Measurements from ENCODE around the gene LPA. TPM values are rescaled to one million over a fixed set of nuclear protein-coding genes. Genes with fewer than 3 reads are reported as not detected.
"Not testable (repeated sequence)": the region's sequence is repeated elsewhere in the genome, so short reads cannot be mapped to it uniquely, and the experiment has no call there.

Gene LPA
- total RNA-seq = not detected in 2 replicates

- CTCF ChIA-PET; H3K27ac Mint-ChIP-seq; H3K4me1 Mint-ChIP-seq; intact Hi-C loops (cut with micrococcal nuclease); H3K27me3 Mint-ChIP-seq; H3K4me3 Mint-ChIP-seq; H3K9me3 Mint-ChIP-seq; DNase-seq; POLR2A ChIA-PET; ATAC-seq (ENCODE audit: low read depth); H3K36me3 Mint-ChIP-seq (ENCODE audit: low read depth): not testable (repeated sequence)
Observed at GRCh38 chr6:160664198-160664597, at the start of gene LPA. Gene LPA (minus strand): TSS chr6:160664275. CDS start chr6:160664214, 61 bp downstream.

GRCh38 chr6:160708993-160709392 is 44.9 kb upstream of the LPA start:
- CTCF ChIA-PET; POLR2A ChIA-PET; H3K4me1 Mint-ChIP-seq; H3K36me3 Mint-ChIP-seq (ENCODE audit: low read depth); intact Hi-C loops (cut with micrococcal nuclease); DNase-seq; H3K9me3 Mint-ChIP-seq; ATAC-seq (ENCODE audit: low read depth); H3K27ac Mint-ChIP-seq; H3K4me3 Mint-ChIP-seq: not testable (repeated sequence)
- H3K27me3 Mint-ChIP-seq = peaks cover 11% of the 10 kb centered on the region

GRCh38 chr6:160704688-160705087 is 40.6 kb upstream of the LPA start:
- ATAC-seq (ENCODE audit: low read depth); POLR2A ChIA-PET: not testable (repeated sequence)

GRCh38 chr6:160701918-160702680 is 38.0 kb upstream of the LPA start, which contains the start of gene PLG:
Gene PLG (plus strand): TSS chr6:160702244. CDS start chr6:160702305, 61 bp downstream.
- H3K27ac Mint-ChIP-seq; CTCF ChIA-PET; H3K9me3 Mint-ChIP-seq; H3K36me3 Mint-ChIP-seq (ENCODE audit: low read depth); H3K4me1 Mint-ChIP-seq; H3K4me3 Mint-ChIP-seq; ATAC-seq (ENCODE audit: low read depth); intact Hi-C loops (cut with micrococcal nuclease); POLR2A ChIA-PET; DNase-seq: not testable (repeated sequence)
- H3K27me3 Mint-ChIP-seq = peaks cover 23% of the 10 kb centered on the region

More at GRCh38 chr6:160704688-160705087, 40.6 kb upstream of the LPA start:
- H3K27ac Mint-ChIP-seq; H3K4me1 Mint-ChIP-seq; H3K4me3 Mint-ChIP-seq; intact Hi-C loops (cut with micrococcal nuclease); H3K9me3 Mint-ChIP-seq; CTCF ChIA-PET; DNase-seq; H3K36me3 Mint-ChIP-seq (ENCODE audit: low read depth): not testable (repeated sequence)
- peaks cover 20% of the 10 kb centered on the region for H3K27me3 Mint-ChIP-seq

- no peak for DNase-seq
- ATAC-seq (ENCODE audit: low read depth) = no peak
- Mint-ChIP-seq H3K27ac (no peak overlapping the region), H3K4me3 (no peak overlapping the region), H3K36me3 (ENCODE audit: low read depth) (no peaks in the 10 kb centered on the region), H3K9me3 (no peaks in the 10 kb centered on the region), H3K4me1 (no peaks in the 10 kb centered on the region), H3K27me3 (peaks cover 9% of the 10 kb centered on the region)
- POLR2A ChIA-PET = no interaction called here
- no peak for TF ChIP-seq CTCF (IDR thresholded peaks at IDR 0.05)
- intact Hi-C loops (cut with micrococcal nuclease) = no loop called here
- CTCF ChIA-PET = no interaction called here
Observed at GRCh38 chr6:160697826-160698225, 33.8 kb upstream of the LPA start.

GRCh38 chr6:160696884-160697283 is 32.8 kb upstream of the LPA start:
- DNase-seq; H3K27me3 Mint-ChIP-seq; intact Hi-C loops (cut with micrococcal nuclease); H3K4me1 Mint-ChIP-seq; H3K4me3 Mint-ChIP-seq; H3K36me3 Mint-ChIP-seq (ENCODE audit: low read depth); ATAC-seq (ENCODE audit: low read depth); H3K27ac Mint-ChIP-seq; CTCF ChIA-PET; POLR2A ChIA-PET; H3K9me3 Mint-ChIP-seq: not testable (repeated sequence)

- H3K36me3 Mint-ChIP-seq (ENCODE audit: low read depth); H3K27me3 Mint-ChIP-seq; H3K9me3 Mint-ChIP-seq; H3K4me3 Mint-ChIP-seq; H3K27ac Mint-ChIP-seq; DNase-seq; H3K4me1 Mint-ChIP-seq; ATAC-seq (ENCODE audit: low read depth); intact Hi-C loops (cut with micrococcal nuclease); POLR2A ChIA-PET; CTCF ChIA-PET: not testable (repeated sequence)
Observed at GRCh38 chr6:160695622-160696021, 31.5 kb upstream of the LPA start.

GRCh38 chr6:160695025-160695424 is 30.9 kb upstream of the LPA start:
- POLR2A ChIA-PET; H3K27me3 Mint-ChIP-seq; H3K27ac Mint-ChIP-seq; intact Hi-C loops (cut with micrococcal nuclease); ATAC-seq (ENCODE audit: low read depth); DNase-seq; H3K9me3 Mint-ChIP-seq; CTCF ChIA-PET; H3K36me3 Mint-ChIP-seq (ENCODE audit: low read depth); H3K4me3 Mint-ChIP-seq; H3K4me1 Mint-ChIP-seq: not testable (repeated sequence)

Data from activated B cell treated with CpG ODN at 0.5 μM for 24 hours (primary cell).